HG02678 (cell line): ENCODE results near the gene SPTBN4.
"Not testable (repeated sequence)": the region's sequence is repeated elsewhere in the genome, so short reads cannot be mapped to it uniquely, and the experiment has no call there.

Experiments used
- ATAC-seq: cut with Tn5 transposase; IDR thresholded peaks from one replicate; pipeline ENCODE4 v1.9.1; 2021; ENCODE audit warnings: mild to moderate bottlenecking, moderate library complexity; ENCODE audit not compliant: unreplicated experiment

Gene SPTBN4

DNA sequence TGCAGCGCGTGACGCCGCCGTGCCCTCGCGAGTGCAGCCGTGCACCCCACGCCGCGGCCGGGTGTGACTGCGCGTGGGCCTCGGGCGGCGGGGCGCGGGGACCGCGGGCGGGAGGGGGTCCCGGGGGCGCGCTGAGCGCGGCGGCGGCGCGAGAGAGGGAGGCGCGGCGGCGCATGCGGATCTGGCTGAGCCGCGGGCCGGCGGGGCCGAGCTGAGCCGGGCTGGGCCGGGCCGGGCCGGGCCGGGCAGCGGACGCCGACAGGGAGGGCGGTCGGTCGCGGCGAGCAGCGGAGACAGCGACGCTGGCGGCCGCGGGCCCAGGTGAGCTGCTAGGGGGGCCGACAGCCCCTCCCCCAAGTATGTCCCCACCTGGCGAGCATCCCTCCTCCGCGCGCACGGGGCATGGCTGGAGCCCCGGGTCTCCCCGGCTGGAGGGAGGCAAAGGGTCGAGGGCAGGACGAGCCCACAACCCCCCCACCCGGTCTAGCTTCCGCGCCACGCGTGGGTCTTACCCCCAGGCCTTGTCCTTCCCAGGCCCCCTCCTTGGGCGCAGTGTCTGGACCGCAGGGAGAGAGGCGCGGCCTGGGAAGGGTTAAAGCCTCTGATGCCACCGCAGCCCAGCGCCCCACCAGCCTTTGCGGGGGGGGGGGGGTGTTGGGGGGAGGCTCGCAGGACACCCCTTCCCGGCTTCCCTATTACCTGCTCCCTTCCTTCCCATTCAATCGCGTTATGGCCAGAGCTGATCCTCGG, at the start of gene SPTBN4:
SPTBN4 (plus strand) TSS at position 17 of the 750 bp plus-strand sequence. CDS start 5,621 bp downstream, outside the sequence.
- no peak for ATAC-seq

DNA sequence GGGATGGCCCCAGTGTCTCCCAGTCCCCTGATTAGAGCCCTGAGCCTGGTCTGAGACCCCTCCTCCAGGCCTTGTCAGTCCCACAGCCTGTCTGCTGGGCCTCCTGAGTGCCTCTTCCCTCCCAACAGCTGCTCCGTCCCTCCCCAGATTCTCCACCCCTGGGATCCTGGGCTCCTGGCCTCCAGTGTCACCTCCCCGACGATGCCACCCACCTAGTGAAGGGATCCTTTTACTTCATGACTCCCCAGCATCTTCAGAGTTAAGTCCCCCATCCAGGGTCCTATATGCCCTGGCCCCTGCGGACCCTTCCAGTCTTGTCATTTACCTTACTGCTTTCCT, 49.2 kb upstream of the SPTBN4 start:
- ATAC-seq, result no peak

DNA sequence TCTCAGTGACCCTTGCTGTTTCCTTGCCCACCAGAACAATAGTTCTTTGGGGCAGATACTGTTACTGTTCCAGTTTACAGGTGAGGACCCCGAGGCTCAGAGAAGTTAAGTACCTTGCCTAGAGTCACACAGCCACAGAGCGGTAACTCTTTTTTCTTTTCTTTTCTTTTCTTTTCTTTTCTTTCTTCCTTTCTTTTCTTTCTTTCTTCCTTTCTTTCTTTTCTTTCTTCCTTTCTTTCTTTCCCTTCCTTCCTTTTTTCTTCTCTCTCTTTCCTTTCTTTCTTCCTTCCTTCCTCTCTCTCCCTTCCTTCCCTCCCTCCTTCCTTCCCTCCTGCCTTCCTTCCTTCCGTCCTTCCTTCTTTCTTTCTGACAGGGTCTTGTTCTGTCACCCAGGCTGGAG, 48.8 kb upstream of the SPTBN4 start:
- ATAC-seq, result no peak

DNA sequence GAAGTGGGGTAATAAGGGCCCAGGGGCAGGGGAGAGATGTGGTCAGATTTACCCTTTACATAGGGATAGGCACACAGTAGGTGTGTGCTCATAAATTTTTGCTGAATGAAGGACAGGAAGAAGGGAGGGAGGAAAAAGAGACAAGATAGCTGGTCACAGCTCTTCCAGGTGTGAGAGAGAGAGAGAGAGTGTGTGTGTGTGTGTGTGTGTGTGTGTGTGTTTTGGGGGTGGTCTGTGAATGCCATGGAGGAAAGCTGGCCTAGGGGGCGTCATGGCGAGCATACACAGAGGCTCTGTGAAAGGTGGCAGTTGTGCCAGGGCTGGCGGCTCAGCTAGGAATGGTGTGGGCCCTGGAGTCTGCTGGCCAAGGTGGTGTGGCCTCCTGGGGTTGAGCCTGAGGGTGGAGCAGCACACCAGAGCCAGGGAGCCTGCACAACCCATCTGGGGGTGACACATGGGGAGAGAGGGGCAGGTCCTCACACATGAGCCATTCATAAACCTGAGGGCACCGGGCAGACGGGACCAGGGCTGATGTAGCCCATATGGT, 47.7 kb upstream of the SPTBN4 start:
- no peak for ATAC-seq

DNA sequence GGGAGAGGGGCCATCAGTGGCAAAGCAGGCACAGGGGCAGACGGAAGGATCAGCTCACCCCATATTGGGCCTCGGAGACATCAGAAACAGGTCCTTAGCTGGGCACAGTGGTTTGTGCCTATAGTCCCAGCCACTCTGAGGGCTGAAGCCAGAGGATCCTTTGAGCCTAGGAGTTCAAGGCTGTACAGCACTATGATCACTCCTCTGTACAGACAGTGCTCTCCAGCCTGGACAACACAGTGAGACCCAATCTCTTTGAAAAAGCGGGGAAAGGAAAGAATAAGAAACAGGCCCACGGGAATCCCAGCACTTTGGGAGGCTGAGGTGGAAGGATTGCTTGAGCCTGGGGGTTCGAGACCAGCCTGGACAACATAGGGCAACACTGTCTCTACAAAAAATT, 47.0 kb upstream of the SPTBN4 start:
- ATAC-seq, result no peak

DNA sequence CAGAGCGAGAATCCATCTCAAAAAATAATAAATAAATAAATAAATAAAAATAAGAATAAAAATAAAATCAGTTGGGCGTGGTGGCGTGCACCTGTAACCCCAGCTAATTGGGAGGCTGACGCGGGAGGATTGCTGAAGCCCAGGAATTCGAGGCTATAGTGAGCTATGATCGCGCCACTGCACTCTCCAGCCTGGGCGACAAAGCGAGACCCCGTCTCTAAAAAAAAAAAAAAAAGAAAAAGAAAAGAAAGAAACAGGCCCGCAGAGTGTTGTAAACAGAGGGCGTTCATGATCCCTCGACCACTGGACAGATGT, 46.4 kb upstream of the SPTBN4 start:
- no peak for ATAC-seq

DNA sequence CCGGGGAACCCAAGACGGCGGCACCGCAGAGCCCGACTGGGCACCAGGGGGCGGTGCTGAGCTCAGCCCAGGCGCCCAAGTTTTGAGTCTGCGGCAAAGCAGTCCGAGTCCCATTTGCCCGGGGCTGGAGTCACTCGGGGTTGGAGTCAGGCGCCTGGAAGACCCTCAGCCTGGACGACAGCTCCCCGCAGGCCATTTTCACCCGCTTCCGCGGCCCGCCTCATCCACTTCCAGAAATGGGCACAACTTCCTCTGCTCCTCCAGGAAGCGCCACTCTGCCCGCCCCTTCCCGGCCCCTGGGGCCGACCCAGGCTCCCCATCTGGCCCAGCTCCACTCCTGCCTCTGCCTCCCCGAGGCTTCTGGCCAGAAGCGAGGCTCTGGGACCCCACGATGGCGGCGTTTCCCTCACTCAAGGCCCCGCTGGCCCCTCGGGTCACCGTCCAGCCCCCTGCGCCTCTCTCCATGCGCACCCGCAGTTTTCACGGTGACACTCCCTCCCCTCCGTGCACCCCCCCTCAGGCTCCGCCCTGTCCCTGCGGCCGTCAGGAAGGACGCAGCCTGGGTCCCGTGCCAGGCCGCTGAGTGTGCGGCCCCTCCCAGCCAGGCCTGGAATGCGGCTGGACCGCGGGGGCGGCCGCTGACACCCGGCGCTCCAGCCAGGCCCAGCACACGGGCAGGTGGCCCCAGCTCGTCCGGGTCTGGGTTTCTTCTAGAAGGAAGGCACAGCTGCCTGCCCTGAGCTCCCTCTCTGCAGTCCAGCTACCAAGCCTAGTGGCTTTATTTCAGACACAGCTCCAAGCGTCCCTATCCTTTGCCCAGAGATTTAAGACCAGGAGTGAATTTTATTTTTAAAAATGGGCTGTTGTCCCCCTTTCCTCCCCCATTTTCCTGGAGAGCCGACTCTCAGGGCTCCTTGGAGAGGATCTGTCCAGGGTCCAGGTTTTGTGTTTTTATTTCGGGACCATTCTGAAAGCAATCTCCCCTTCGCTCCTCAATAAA, 45.7 kb upstream of the SPTBN4 start:
- ATAC-seq, result peak; percentile 43

DNA sequence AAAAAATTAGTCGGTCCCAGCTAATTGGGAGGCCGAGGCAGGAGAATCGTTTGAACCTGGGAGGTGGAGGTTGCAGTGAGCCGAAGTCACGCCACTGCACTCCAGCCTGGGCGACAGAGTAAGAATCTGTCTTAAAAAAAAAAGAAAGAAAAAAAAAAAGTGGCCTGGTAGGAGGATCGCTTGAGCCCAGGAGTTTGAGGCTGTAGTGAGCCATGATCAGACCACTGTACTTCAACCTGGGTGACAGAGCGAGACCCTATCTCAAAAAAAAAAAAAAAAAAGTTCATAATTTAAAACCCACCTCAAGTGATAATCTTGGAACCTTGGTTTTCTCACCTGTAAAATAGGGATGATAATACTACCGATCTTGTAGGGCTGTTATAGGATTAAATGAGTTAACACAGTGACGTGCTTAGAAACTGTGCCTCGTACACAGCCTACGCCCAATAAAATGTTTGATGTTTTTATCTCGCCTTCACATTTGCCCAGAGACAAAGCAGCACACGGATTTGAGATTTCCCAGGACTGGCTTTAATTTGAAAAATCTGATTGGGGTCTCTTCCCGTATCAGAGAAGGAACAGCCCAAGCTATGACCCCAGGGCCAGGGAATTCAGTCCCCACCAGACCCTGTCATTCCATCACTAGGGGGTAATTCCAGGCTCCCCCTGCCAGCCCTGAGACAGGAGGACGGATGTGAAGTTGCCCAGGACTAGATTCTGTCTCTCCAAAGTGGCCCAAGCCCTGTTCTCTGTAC, 44.6 kb upstream of the SPTBN4 start:
- no peak for ATAC-seq

DNA sequence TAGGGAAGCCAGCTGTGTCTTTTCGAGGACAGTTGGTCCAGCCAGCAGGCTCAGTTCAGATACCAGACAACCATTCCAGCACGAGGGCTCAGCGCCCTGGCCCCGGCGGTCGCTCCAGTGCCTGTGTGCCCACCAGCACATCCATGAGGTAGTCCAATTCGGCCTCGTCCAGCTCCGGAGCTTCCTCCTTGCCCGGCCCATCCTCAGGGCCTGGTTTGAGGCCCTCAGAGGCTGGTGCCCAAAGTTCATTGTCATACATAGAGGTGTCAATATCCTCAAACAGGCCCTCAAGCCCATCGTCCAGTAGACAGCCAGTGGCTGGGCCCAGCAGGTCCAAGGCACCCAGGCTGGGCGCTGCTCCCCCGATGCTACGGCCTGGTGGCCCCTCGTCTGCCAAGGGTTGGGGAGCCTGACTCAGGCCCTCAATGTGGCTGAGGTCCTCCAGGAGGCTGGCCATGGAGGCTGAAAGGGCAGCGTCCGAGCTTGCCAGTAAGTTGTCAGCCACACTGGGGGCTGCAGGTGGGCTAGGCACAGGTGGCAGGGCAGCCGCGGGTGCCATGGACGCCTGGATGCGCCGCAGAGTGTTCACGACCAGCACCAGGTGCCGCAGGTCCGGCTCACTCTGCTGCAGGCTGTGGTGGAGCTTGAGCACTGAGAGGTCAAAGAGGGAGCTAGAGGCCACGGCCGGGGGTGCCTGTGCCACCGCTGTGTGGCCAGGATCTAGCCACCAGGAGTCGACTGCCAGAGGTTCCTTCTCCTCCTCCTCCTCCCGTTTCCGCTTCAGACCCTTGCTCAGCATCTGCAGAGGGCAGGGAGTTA, 43.8 kb upstream of the SPTBN4 start:
- ATAC-seq, result no peak

DNA sequence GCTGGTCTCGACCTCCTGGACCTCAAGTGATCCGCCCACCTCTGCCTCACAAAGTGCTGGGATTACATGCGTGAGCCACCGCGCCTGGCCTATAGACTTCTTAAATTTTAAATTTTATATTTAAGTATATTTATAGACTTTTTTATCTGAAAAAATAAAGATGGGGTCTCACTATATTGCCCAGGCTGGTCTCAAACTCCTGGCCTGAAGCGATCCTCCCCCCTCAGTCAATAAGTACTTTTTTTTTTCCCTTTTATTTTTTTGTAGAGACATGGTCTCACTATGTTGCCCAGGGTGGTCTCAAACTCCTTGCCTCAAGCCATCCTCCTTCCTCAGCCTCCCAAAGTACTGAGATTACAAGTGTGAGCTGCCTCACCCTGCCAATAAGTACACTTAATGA, 42.9 kb upstream of the SPTBN4 start:
- no peak for ATAC-seq

DNA sequence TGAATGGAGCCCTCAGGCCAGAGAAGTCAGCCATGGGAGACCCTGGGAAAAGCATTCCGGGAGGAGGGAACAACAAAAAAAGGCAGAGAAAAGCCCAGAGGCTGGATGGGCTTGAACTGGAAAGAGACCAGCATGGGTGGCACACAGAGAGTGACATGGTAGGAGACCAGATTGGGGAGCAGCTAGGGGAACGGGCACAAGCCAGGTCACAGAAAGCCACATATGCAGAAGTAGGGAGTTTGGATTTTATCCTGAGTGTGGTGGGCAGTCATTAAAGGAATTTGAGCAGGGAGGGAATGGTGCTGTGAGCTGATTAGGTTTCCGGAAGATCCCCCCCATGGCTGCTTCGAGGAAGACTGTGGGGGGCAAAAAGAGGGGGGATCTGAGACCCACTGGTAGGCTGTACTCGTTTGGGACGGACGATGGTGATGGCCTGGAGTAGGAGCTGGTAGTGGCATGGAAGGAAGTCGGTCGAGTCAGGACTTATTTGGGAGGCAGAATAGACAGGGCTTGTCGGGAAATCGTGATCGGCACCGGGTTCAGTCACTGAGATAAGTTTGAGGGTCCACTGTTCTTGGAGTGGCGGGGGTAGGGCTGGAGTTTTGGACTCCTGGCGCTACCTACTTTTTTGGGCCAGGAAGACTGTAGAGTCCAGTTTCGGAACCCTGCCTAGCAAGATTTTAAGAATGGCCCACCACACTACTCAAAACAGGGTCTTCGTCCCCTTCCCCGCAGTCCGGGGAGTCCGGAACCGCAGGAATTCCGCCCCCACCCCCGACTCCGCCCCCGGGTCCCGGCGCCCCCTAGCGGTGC, 42.0 kb upstream of the SPTBN4 start:
- no peak for ATAC-seq

DNA sequence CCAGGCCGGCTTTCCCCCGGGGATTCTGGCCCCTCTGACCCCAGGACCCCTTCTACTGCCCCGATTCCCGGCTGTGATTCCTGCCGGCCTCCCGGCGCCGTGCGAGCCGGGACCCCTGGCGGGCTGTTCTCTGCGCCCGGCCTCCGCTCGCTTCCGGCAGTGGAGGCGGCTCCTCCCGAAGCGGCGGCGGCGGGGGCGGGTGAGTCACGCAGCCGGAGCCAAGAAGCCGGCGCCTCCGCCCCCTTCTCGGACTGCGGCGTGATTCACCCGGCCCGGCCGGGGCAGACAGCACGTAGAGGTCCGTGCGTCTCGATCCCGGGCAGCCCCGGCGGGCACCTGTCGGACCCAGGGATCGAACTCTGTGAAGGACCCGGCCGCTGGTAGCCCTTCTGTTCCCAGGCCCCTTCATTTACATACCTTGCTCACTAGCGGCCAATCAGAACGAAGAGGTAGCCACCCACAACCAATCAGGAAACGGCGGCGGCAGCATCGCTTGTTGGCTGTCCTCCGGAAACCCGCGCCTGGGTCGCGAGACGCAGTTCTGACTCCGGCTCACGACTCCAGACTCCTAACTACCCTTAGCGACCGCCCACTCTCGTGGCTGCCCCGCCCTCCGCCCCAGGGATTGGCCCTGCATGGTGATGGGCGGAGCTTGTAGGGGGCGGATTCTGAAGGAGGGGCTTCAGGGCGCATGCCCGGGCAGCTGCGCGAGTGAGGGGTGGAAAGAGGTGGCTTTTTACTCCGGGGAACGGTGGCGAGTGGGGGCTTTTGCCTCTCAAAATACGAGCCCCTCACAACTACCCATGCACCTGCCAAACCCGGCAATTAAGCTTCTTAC, 41.1 kb upstream of the SPTBN4 start, which contains the start of gene SERTAD1:
SERTAD1 (minus strand) TSS at position 543 of the 838 bp plus-strand sequence. CDS start 2,446 bp downstream, outside the sequence.
- peak; percentile 87 for ATAC-seq

DNA sequence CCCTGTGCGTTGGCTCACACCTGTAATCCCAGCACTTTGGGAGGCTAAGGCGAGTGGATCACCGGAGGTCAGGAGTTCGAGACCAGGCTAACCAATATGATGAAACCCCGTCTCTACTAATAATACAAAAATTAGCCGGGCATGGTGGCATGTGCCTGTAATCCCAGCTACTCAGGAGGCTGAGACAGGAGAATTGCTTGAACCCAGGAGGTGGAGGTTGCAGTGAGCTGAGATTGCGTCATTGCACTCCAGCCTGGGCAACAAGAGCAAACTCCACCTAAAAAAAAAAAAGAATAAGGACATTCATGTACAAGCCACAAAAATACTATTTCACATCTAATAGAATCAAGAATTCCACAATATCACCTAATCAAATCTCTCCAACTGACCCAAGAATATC, 38.6 kb upstream of the SPTBN4 start:
- not testable (repeated sequence) for ATAC-seq

DNA sequence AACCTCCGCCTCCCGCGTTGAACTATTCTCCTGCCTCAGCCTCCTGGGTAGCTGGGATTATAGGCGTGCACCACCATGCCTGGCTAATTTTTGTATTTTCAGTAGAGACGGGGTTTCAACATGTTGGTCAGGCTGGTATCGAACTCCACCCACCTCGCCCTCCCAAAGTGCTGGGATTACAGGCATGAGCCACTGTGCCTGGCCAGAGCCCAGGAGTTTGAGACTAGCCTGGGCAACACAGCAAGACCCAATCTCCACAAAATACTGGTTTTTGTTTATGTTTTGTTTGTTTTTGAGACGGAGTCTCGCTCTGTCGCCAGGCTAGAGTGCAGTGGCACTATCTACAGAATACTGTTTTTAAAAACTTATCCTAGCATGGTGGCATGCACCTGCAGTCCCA, 36.6 kb upstream of the SPTBN4 start:
- ATAC-seq, result not testable (repeated sequence)

DNA sequence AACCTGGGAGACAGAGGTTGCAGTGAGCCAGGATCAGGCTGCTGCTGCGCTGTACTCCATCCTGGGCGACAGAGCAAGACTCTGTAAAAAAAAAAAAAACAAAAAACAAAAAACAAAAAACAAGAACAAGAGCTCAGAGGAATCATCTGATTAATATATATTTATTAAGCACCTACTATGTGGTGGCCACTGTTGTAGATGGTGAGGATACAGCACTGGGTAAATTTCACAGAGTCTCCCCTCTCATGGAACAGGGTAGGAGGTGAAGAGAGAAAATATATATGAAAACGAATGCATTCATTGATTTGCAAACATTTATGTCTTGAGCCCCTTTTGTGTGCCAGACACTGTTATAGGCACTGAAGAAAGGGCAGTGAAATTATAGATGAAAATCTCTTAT, 35.1 kb upstream of the SPTBN4 start:
- ATAC-seq, result no peak

DNA sequence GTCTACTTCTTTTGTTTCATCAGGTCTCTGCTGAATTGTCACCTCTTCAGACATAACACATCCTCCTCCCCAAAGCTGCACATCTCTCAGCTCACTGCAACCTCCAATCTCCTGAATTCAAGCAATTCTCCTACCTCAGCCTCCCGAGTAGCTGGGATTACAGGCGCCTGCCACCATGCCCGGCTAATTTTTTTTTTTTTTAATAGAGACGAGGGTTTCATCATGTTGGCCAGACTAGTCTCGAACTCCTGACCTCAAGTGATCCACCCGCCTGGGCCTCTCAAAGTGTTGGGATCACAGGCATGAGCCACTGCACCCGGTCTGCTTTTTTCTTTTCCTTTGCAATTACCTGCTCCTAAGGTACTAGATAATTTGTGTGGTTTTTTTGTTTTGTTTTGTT, 34.0 kb upstream of the SPTBN4 start:
- not testable (repeated sequence) for ATAC-seq

DNA sequence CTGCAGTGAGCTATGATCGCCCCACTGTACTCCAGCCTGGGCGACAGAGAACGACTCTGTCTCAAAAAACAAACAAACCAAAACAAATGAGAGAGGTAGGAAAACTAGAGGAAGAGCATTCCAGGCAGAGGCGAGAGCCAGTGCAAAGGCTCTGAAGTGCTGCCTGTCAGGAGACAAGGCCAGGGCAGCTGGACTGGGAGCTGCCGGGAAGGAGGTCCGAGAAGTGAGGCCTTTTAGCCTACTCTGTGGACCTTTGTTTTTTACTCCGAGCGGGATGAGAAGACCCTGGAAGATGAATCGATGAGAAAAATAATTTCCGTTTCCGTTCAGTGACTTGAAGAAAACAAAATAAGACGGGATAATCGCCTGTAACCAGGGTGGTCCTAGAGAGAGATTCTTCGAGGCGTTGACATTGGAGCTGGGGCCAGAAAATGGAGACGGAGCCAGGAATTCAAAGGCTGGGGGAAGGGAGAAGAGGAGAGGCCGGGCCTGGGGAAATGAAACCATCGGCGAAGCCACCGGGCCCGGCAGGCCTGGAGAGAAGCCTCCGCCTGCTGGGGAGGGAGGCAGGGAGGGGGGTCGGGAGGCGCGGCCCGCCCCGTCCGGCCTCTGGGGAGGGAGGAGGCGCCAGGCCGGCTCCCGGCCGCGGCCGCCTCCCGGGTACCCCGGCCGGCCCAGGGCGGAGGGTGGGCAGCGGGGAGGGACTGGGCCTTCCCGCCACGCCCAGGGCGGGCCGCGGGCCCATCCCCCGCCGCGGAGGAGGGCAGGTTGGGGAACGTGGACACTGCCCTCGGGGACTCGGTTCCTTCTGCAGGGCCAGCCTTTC, 33.2 kb upstream of the SPTBN4 start:
- ATAC-seq, result peak; percentile 70

DNA sequence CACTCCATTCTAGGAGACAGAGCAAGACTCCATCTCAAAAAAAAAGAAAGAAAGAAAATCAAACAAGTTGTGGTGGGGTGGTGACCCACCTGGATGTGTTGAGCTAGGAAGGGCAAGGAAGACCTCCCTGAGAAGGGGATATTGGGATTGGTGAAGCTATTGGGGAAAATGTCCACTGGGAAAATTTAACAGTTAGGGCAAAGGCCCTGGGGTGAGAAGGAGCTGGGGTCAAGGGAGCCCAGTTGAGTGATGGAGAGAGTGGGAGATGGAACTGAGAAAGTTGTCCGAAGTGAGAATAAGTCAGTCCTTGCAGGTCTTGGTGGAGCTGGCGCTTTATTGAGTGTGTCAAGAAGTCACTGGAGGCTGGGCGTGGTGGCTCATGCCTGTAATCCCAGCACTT, 28.5 kb upstream of the SPTBN4 start:
- ATAC-seq, result no peak
